C4-2B (cell line): Measurements from ENCODE around the gene DCHS1.

Experiments used
- H3K27ac ChIP-seq: fragments of 450-650 bp; 2 replicates; pipeline ENCODE4 v1.5.1; 2017
- CTCF ChIP-seq: fragments of 450-650 bp; conservative IDR thresholded peaks from 2 replicates; pipeline ENCODE4 v1.5.1; 2017; ENCODE audit warnings: mild to moderate bottlenecking
- ZFX ChIP-seq: fragments of 450-650 bp; IDR thresholded peaks from 2 replicates; pipeline ENCODE4 v1.6.1; 2017

DCHS1 gene

DNA sequence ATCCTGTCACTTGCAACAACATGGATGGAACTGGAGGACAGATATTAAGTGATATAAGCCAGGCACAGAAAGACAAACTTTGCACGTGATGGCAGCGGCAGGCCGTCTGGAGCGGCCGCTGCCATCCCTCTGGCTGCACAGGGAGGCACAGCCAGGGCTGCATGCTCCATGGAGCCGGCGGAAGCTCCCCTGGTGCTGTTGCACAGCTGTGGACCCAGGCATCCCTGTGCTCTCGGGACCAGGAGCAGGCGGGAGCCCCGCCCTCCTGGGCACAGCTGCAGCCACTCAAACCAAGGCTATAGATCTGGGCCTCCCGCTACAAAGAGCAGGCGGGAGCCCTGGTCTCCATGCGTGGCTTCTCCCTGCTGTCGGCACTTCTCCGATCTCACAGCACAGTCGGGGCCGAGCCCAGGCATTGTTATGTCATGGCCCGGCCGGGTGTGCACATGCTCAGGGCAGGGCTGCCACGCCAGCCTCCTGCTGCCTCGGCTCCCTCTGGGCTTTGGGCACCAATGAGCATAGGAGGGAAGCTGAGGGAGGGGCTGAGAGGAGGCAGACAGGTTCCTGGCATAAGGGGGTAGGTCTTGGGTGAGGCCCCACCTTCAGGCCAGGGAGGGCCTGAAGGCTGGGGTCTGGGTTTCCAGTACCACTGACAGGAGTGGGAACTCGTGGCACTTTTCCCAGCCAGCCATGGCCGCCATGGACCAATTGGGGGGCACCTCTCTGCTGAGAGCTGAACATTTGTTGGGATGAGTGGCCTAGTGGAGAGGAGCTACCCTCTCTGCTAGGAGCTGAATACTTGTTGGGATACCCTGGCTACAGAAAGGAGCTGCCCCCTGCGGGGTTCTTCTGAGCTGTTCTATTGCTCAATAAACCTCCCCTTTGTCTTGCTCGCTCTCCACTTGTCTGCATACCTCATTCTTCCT is 68.9 kb downstream of the DCHS1 start:
- peak overlapping the region; percentile 66 for H3K27ac ChIP-seq
- no peak for TF ChIP-seq ZFX
- TF ChIP-seq CTCF = no peak

- H3K27ac ChIP-seq = no peak overlapping the region
- no peak for TF ChIP-seq ZFX
These were observed 71.1 kb downstream of the DCHS1 start for GRCh38 chr11:6584528-6584927.

GRCh38 chr11:6583584-6583983 is 72.0 kb downstream of the DCHS1 start:
- TF ChIP-seq CTCF (no peak), ZFX (no peak)
- H3K27ac ChIP-seq = no peak overlapping the region

DNA sequence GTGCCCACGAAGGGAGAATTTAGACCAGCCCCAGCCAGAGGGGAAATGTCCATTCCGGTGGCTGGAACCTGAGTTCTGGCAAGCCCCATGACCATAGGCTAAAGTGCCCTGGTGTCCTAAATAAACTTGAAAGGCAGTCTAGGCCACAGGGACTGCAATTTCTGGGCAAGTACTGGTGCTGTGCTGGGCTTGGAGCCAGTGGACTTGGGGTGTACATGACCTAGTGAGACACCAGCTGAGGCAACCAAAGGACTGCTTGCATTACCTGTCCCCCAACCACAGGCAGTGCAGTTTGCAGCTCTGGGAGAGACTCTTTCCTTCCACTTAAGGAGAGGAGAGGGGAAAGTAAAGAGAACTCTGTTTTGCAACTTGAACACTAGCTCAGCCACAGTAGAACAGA is 75.9 kb downstream of the DCHS1 start:
- no peak overlapping the region for H3K27ac ChIP-seq
- no peak for TF ChIP-seq CTCF
- no peak for TF ChIP-seq ZFX

DNA sequence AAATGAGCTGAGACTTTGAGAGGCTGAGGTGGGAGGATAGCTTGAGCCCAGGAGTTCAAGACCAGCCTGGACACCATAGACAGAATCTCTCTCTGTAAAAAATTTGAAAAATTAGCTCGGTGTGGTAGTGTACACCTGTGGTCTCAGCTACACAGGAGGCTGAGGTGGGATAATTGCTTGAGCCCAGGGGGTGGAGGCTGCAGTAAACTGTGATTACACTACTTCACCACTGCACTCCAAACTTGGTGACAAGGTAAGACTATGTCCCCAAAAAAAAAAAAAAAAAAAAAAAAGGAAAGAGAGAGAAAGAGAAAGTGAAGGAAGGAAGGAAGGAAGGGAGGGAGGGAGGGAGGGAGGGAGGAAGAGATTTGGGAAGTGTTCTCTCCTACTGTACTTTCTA is 77.5 kb downstream of the DCHS1 start:
- no peak overlapping the region for H3K27ac ChIP-seq
- no peak for TF ChIP-seq CTCF
- no peak for TF ChIP-seq ZFX

GRCh38 chr11:6576471-6577373 is 78.9 kb downstream of the DCHS1 start:
- H3K27ac ChIP-seq = no peak overlapping the region
- no peak for TF ChIP-seq CTCF
- TF ChIP-seq ZFX = no peak

DNA sequence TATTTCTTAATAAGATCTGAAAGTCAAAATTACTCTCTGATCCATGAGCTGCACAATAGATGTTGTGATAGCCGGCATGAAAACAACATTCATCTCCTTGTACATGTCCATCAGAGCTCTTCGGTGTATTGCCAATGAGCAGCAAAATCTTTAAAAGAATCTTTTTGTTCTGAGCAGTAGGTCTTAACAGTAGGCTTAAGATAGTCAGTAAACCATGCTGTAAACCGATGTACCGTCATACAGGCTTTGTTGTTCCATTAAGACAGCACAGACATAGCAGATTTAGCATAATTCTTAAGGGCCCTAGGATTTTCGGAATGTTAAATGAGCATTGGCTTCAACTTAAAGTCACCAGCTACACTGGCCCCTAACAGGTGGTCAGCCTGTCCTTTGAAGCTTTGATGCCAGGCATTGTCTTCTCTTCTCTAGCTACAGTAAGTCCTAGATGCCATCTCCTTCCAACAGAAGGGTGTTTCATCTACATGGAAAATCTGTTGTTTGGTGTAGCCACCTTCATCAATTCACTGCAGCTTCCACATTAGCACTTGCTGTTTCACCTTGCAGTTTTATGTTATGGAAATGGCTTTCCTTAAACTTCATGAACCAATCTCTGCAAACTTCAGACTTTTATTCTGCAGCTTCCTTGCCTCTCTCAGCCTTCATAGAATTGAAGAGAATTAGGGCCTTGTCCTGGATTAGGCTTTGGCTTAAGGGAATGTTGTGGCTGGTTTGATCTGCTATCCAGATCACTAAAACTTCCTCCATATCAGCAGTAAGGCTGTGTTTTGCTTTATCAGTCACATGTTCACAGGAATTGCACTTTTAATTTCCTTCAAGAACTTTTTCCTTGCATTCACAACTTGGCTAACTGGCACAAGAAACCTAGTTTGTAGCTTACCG is 80.5 kb downstream of the DCHS1 start:
- no peak for TF ChIP-seq CTCF
- TF ChIP-seq ZFX = no peak
- H3K27ac ChIP-seq = no peak overlapping the region
